Caco-2 (cell line): ENCODE data around the gene NUFIP1. TPM values are rescaled to one million over a fixed set of nuclear protein-coding genes. Genes with fewer than 3 reads are reported as not detected.

ENCODE experiments used
- BruUV-seq: library from RNA; stranded (reverse); fragments of 400-500 nt; replicated peaks from 2 replicates; lab custom pipeline; 2021; lab: Mats Ljungman, UMichigan
- CTCF ChIA-PET: fragments of 300-600 bp; sonication (Branson Sonifier 250); formaldehyde crosslinking; loops from one replicate; lab custom pipeline; 2022; ENCODE audit warnings: antibody characterized with exemption; lab: Charles Lee
- POLR2A ChIA-PET: fragments of 300-600 bp; sonication (Branson Sonifier 250); formaldehyde crosslinking; loops from one replicate; lab custom pipeline; 2022; ENCODE audit warnings: antibody characterized with exemption; lab: Charles Lee
- DNase-seq, 2 experiments: peaks; one replicate each; pipeline versions ENCODE4 v3.0.0 to v3.0.0-alpha.2; 2020 to 2022
- H3K27me3 ChIP-seq: replicated peaks from 2 replicates; pipeline ENCODE4 v1.6.0; 2011; ENCODE audit warnings: low read length; ENCODE audit not compliant: control insufficient read depth, insufficient read depth
- H3K36me3 ChIP-seq: 2 replicates; pipeline ENCODE4 v1.5.1; 2011; ENCODE audit warnings: low read length; ENCODE audit not compliant: control insufficient read depth, insufficient read depth
- H3K4me1 ChIP-seq: fragments of 250-450 bp; sonication (Bioruptor Pico); 2 replicates; pipeline ENCODE4 v1.5.1; 2020; ENCODE audit warnings: mild to moderate bottlenecking
- H3K4me3 ChIP-seq: 2 replicates; pipeline ENCODE4 v1.5.1; 2011; ENCODE audit warnings: low read depth, mild to moderate bottlenecking, control low read depth, low read length
- H3K9me3 ChIP-seq: fragments of 250-450 bp; sonication (Bioruptor Pico); 2 replicates; pipeline ENCODE4 v1.5.1; 2020; ENCODE audit warnings: mild to moderate bottlenecking, moderate library complexity
- H3K27ac Mint-ChIP-seq: one replicate; pipeline ENCODE4 v1.8.0; 2022; ENCODE audit warnings: mixed read lengths; ENCODE audit not compliant: unreplicated experiment
- H3K27me3 Mint-ChIP-seq: one replicate; pipeline ENCODE4 v1.8.0; 2022; ENCODE audit warnings: mixed read lengths; ENCODE audit not compliant: insufficient read depth, unreplicated experiment
- H3K36me3 Mint-ChIP-seq: one replicate; pipeline ENCODE4 v1.8.0; 2022; ENCODE audit warnings: mild to moderate bottlenecking, mixed read lengths; ENCODE audit not compliant: insufficient read depth, unreplicated experiment
- H3K4me1 Mint-ChIP-seq: one replicate; pipeline ENCODE4 v1.8.0; 2022; ENCODE audit warnings: low read depth, mixed read lengths; ENCODE audit not compliant: unreplicated experiment
- H3K4me3 Mint-ChIP-seq: one replicate; pipeline ENCODE4 v1.8.0; 2022; ENCODE audit warnings: mild to moderate bottlenecking, moderate library complexity, mixed read lengths; ENCODE audit not compliant: unreplicated experiment
- H3K9me3 Mint-ChIP-seq: one replicate; pipeline ENCODE4 v1.8.0; 2022; ENCODE audit warnings: mixed read lengths; ENCODE audit not compliant: unreplicated experiment
- CTCF ChIP-seq, 2 experiments: fragments of 200-600 bp in 1 of 2; IDR thresholded peaks; 1 replicate in 1 of 2; 2 replicates in 1 of 2; pipeline versions ENCODE4 v1.5.1 to v1.8.0; 2011 to 2022; ENCODE audit warnings: antibody characterized with exemption in 1 of 2, control low read depth in 1 of 2, inconsistent platforms in 1 of 2, low read depth in 1 of 2, low read length in 1 of 2, mild to moderate bottlenecking in 1 of 2, moderate library complexity in 1 of 2; ENCODE audit not compliant: insufficient read depth in 1 of 2, severe bottlenecking in 1 of 2, unreplicated experiment in 1 of 2
- intact Hi-C: fragments of 100-400 bp; cut with micrococcal nuclease; formaldehyde crosslinking; loops from one replicate; pipeline ENCODE4 v1.10.0; 2022; ENCODE audit not compliant: unreplicated experiment
- total RNA-seq: library from RNA; stranded (reverse); gene quantifications from 2 replicates; pipeline ENCODE4 v1.2.3, GENCODE V29; 2022

The NUFIP1 gene
- total RNA-seq, 1 experiment from 2014 or later, result 15.4 TPM

GRCh38 chr13:44932171-44932849 is 57.0 kb downstream of the NUFIP1 start:
- Histone ChIP-seq H3K36me3 (no peaks in the 10 kb centered on the region), H3K9me3 (no peaks in the 10 kb centered on the region), H3K27me3 (no peaks in the 10 kb centered on the region), H3K4me3 (no peak overlapping the region), H3K4me1 (no peaks in the 10 kb centered on the region)
- Mint-ChIP-seq H3K4me3 (no peak overlapping the region), H3K36me3 (no peaks in the 10 kb centered on the region), H3K9me3 (no peaks in the 10 kb centered on the region), H3K27ac (no peak overlapping the region), H3K4me1 (peaks cover 6% of the 10 kb centered on the region), H3K27me3 (no peaks in the 10 kb centered on the region)
- TF ChIP-seq CTCF (IDR thresholded peaks at IDR 0.05; ENCODE audit: insufficient read depth in 1 of 2, low read depth in 1 of 2, low read length in 1 of 2, severe bottlenecking in 1 of 2, unreplicated experiment in 1 of 2), result no peak
- no peak for DNase-seq
- intact Hi-C loops, result no loop called here
- no TSS peak for BruUV-seq
- POLR2A ChIA-PET, result no interaction called here
- CTCF ChIA-PET, result no interaction called here

- H3K27ac Mint-ChIP-seq, result no peak overlapping the region
- DNase-seq, result no peak
- H3K9me3 ChIP-seq, result no peaks in the 10 kb centered on the region
- TF ChIP-seq CTCF (IDR thresholded peaks at IDR 0.05; ENCODE audit: insufficient read depth in 1 of 2, low read depth in 1 of 2, low read length in 1 of 2, severe bottlenecking in 1 of 2, unreplicated experiment in 1 of 2), result no peak
- peaks cover 6% of the 10 kb centered on the region for H3K4me1 Mint-ChIP-seq
- intact Hi-C loops, result no loop called here
- no peaks in the 10 kb centered on the region for H3K27me3 ChIP-seq
- ChIA-PET CTCF (interaction anchor here (0.7 kb wide), 1 partner anchor 25 kb away, joined by 3 read pairs; no protein-coding TSS in a partner anchor), POLR2A (no interaction called here)
- H3K27me3 Mint-ChIP-seq, result no peaks in the 10 kb centered on the region
- H3K36me3 Mint-ChIP-seq, result no peaks in the 10 kb centered on the region
- BruUV-seq, result no TSS peak
- no peaks in the 10 kb centered on the region for H3K36me3 ChIP-seq
- H3K4me3 Mint-ChIP-seq, result no peak overlapping the region
- no peak overlapping the region for H3K4me3 ChIP-seq
- no peaks in the 10 kb centered on the region for H3K9me3 Mint-ChIP-seq
- H3K4me1 ChIP-seq, result no peaks in the 10 kb centered on the region
These were observed 58.2 kb downstream of the NUFIP1 start for GRCh38 chr13:44930963-44931623.

- no peak for DNase-seq
- ChIA-PET POLR2A (no interaction called here), CTCF (interaction anchor here (0.7 kb wide), 1 partner anchor 26 kb away, joined by 3 read pairs; no protein-coding TSS in a partner anchor)
- TF ChIP-seq CTCF (IDR thresholded peaks at IDR 0.05; ENCODE audit: insufficient read depth in 1 of 2, low read depth in 1 of 2, low read length in 1 of 2, severe bottlenecking in 1 of 2, unreplicated experiment in 1 of 2), result no peak
- H3K36me3 ChIP-seq, result no peaks in the 10 kb centered on the region
- intact Hi-C loops, result no loop called here
- H3K36me3 Mint-ChIP-seq, result no peaks in the 10 kb centered on the region
- no peaks in the 10 kb centered on the region for H3K9me3 ChIP-seq
- H3K4me3 ChIP-seq, result no peak overlapping the region
- H3K4me3 Mint-ChIP-seq, result no peak overlapping the region
- BruUV-seq, result no TSS peak
- no peaks in the 10 kb centered on the region for H3K27me3 ChIP-seq
- no peak overlapping the region for H3K27ac Mint-ChIP-seq
- H3K27me3 Mint-ChIP-seq, result no peaks in the 10 kb centered on the region
- H3K4me1 ChIP-seq, result no peaks in the 10 kb centered on the region
- H3K4me1 Mint-ChIP-seq, result peaks cover 6% of the 10 kb centered on the region
- no peaks in the 10 kb centered on the region for H3K9me3 Mint-ChIP-seq
These were observed 59.0 kb downstream of the NUFIP1 start for GRCh38 chr13:44930280-44930679.
